Measurements from ENCODE around the gene DYNC1I1. TPM values are rescaled to one million over a fixed set of nuclear protein-coding genes. Genes with fewer than 3 reads are reported as not detected.

DYNC1I1 gene
- total and polyA plus RNA-seq, 4 donors = 0.28 to 0.67 (median 0.39) TPM

- no peak overlapping the region for H3K27ac ChIP-seq (ENCODE audit: low read depth in 1 of 2, low read length in 2 of 2)
- DNase-seq (ENCODE audit: low spot score) = no peak
- 94% methylated on average over 1 of the region's 1 CpG for WGBS
- no peaks in the 10 kb centered on the region for H3K27me3 ChIP-seq (ENCODE audit: control insufficient read depth in 4 of 4, insufficient read depth in 4 of 4, low read length in 3 of 4)
- peaks cover 0 to 57% (median 40%) of the 10 kb centered on the region in 4 donors for H3K36me3 ChIP-seq (ENCODE audit: control insufficient read depth in 4 of 4, insufficient read depth in 3 of 4, low read depth in 1 of 4, low read length in 3 of 4)
- H3K9ac ChIP-seq (ENCODE audit: low read depth in 1 of 2, low read length in 2 of 2) = no peak overlapping the region
- H3K4me3 ChIP-seq (ENCODE audit: low read depth in 1 of 3, low read length in 3 of 3) = no peak overlapping the region
- H3K4me1 ChIP-seq (ENCODE audit: control insufficient read depth in 4 of 4, insufficient read depth in 4 of 4, low read length in 3 of 4) = no peaks in the 10 kb centered on the region
- no peak for TF ChIP-seq YY1 (IDR thresholded peaks at IDR 0.05)
- no peak for TF ChIP-seq ZBTB33 (IDR thresholded peaks at IDR 0.05)
- TF ChIP-seq FOXA2 (IDR thresholded peaks at IDR 0.05) = no peak
- no peak for TF ChIP-seq FOXA1 (IDR thresholded peaks at IDR 0.05)
- TF ChIP-seq JUND (IDR thresholded peaks at IDR 0.05) = no peak
- TF ChIP-seq HNF4A (conservative IDR thresholded peaks at IDR 0.05) = no peak
- TF ChIP-seq NR2F2 (IDR thresholded peaks at IDR 0.05) = no peak
- TF ChIP-seq RXRA (IDR thresholded peaks at IDR 0.05) = no peak
- no peaks in the 10 kb centered on the region for H3K9me3 ChIP-seq (ENCODE audit: control insufficient read depth in 4 of 4, low read length in 3 of 4)
Observed at GRCh38 chr7:96143495-96144259, 371.3 kb downstream of the DYNC1I1 start.

- Histone ChIP-seq H3K9ac (ENCODE audit: low read depth in 1 of 2, low read length in 2 of 2) (no peak overlapping the region), H3K4me3 (ENCODE audit: low read depth in 1 of 3, low read length in 3 of 3) (no peak overlapping the region), H3K27me3 (ENCODE audit: control insufficient read depth in 4 of 4, insufficient read depth in 4 of 4, low read length in 3 of 4) (no peaks in the 10 kb centered on the region), H3K4me1 (ENCODE audit: control insufficient read depth in 4 of 4, insufficient read depth in 4 of 4, low read length in 3 of 4) (no peaks in the 10 kb centered on the region), H3K9me3 (ENCODE audit: control insufficient read depth in 4 of 4, low read length in 3 of 4) (no peaks in the 10 kb centered on the region), H3K27ac (ENCODE audit: low read depth in 1 of 2, low read length in 2 of 2) (no peak overlapping the region), H3K36me3 (ENCODE audit: control insufficient read depth in 4 of 4, insufficient read depth in 3 of 4, low read depth in 1 of 4, low read length in 3 of 4) (peaks cover 0 to 61% (median 40%) of the 10 kb centered on the region in 4 donors)
- TF ChIP-seq RXRA (IDR thresholded peaks at IDR 0.05) (no peak), NR2F2 (IDR thresholded peaks at IDR 0.05) (no peak), EGR1 (IDR thresholded peaks at IDR 0.05; ENCODE audit: low read depth in 2 of 2) (no peak), ZBTB33 (IDR thresholded peaks at IDR 0.05) (no peak), YY1 (IDR thresholded peaks at IDR 0.05) (no peak), HNF4G (IDR thresholded peaks at IDR 0.05) (no peak), HNF4A (conservative IDR thresholded peaks at IDR 0.05) (no peak), FOXA1 (IDR thresholded peaks at IDR 0.05) (no peak), RAD21 (IDR thresholded peaks at IDR 0.05) (no peak), SP1 (IDR thresholded peaks at IDR 0.05) (no peak), REST (IDR thresholded peaks at IDR 0.05) (no peak), CTCF (IDR thresholded peaks at IDR 0.05; ENCODE audit: low read depth, low read length, missing input control) (no peak), MAX (IDR thresholded peaks at IDR 0.05) (no peak), TAF1 (conservative IDR thresholded peaks at IDR 0.05) (no peak), GABPA (IDR thresholded peaks at IDR 0.05 in 1 of 2, conservative IDR thresholded peaks at IDR 0.05 in 1 of 2) (no peak), JUND (IDR thresholded peaks at IDR 0.05) (no peak), FOXA2 (IDR thresholded peaks at IDR 0.05) (no peak)
- 82% methylated on average over 1 of the region's 1 CpG for WGBS
- no peak for DNase-seq (ENCODE audit: low spot score)
Observed at GRCh38 chr7:96144260-96144526, 371.8 kb downstream of the DYNC1I1 start.
